KOPT-K1 (cell line): Measurements from ENCODE around the gene CREBZF.

Experiments
- H3K27ac ChIP-seq: fragments of 200-600 bp; sonication (generic); 2 replicates; pipeline ENCODE4 v1.5.1; 2016; ENCODE audit warnings: antibody characterized with exemption, mild to moderate bottlenecking, low read depth, low read length; ENCODE audit not compliant: poor library complexity, severe bottlenecking
- H3K36me3 ChIP-seq: fragments of 200-600 bp; sonication (generic); 2 replicates; pipeline ENCODE4 v1.5.1; 2017; ENCODE audit warnings: antibody characterized with exemption, mild to moderate bottlenecking, low read length, moderate library complexity; ENCODE audit not compliant: insufficient read depth
- H3K9me3 ChIP-seq: fragments of 200-600 bp; sonication (generic); 2 replicates; pipeline ENCODE4 v1.5.1; 2017; ENCODE audit warnings: antibody characterized with exemption, low read length, mild to moderate bottlenecking; ENCODE audit not compliant: insufficient read depth, poor library complexity, severe bottlenecking

CREBZF gene

GRCh38 chr11:85664615-85665481 is at the start of gene CREBZF:
Gene CREBZF (minus strand): TSS chr11:85665129. CDS start chr11:85664875, 254 bp downstream.
- Histone ChIP-seq H3K27ac (peak within 1 kb of the TSS; percentile 97), H3K9me3 (no peaks in the 10 kb centered on the region), H3K36me3 (peaks cover 35% of the 10 kb centered on the region)

GRCh38 chr11:85712953-85713352 is 48.0 kb upstream of the CREBZF start:
- H3K27ac ChIP-seq: no peak overlapping the region
- no peaks in the 10 kb centered on the region for H3K9me3 ChIP-seq
- H3K36me3 ChIP-seq: no peaks in the 10 kb centered on the region

DNA sequence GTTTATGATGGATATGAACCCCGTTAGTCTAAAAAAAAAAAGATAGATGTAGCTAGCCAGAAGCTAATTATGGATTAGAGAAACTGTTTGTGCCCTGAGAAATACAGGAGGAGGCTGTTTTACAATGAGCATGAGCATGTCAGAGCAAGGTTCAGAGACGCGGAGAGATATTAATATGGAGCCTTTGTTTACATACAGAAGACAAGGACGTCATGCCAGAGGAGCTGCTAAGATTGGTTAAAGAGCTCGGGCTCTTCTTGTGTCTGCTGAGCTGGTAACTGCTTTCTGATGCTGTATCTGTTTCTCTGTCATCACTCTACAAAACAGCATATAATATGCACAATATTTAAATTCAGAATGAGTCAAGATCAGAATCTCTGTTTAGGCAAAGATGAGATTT is 46.0 kb upstream of the CREBZF start:
- Histone ChIP-seq H3K27ac (no peak overlapping the region), H3K9me3 (no peaks in the 10 kb centered on the region), H3K36me3 (no peaks in the 10 kb centered on the region)

- no peaks in the 10 kb centered on the region for H3K9me3 ChIP-seq
- H3K27ac ChIP-seq: no peak overlapping the region
- no peaks in the 10 kb centered on the region for H3K36me3 ChIP-seq
These were observed 45.2 kb upstream of the CREBZF start for GRCh38 chr11:85709941-85710702.

DNA sequence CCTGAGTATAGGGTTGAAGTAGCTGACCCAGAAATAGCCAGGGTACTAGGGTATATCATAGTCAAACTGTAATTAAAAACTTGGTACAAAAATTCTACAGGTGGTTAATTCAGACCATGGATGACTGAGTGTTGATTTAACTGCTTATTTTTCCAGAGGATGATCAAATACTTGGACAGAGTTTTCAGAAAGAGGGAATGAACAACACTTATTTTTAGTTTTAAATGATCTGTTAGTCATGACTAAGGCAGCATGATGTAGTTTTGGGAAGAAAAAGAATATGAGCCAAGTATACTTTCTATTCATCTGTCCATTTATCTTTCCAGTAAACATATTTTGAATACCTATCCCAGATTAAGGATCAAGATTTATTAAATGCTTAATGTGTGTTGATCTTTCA is 40.9 kb upstream of the CREBZF start:
- no peaks in the 10 kb centered on the region for H3K9me3 ChIP-seq
- no peak overlapping the region for H3K27ac ChIP-seq
- H3K36me3 ChIP-seq: no peaks in the 10 kb centered on the region

- Histone ChIP-seq H3K9me3 (no peaks in the 10 kb centered on the region), H3K36me3 (no peaks in the 10 kb centered on the region), H3K27ac (no peak overlapping the region)
These were observed 40.0 kb upstream of the CREBZF start for GRCh38 chr11:85704967-85705366.

GRCh38 chr11:85699957-85700741 is 35.2 kb upstream of the CREBZF start:
- H3K9me3 ChIP-seq: no peaks in the 10 kb centered on the region
- no peaks in the 10 kb centered on the region for H3K36me3 ChIP-seq
- no peak overlapping the region for H3K27ac ChIP-seq

DNA sequence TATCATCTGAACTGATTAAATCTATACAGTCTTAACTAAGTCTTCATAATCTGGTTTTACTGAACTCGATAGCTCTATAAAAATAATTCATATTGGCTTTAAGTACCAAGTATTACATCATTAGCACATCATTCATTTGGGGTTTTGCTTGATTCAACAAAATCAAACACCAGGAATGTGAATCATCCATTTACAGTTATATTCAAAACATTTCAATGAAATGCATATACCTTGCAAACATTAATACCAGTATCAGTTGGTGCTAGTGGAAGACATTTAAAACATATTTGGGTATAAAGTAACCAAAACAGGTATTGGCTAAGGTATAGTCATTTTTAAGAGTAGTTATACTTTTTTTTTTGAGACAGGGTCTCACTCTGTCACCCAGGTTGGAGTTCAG is 33.3 kb upstream of the CREBZF start:
- H3K27ac ChIP-seq: no peak overlapping the region
- no peaks in the 10 kb centered on the region for H3K9me3 ChIP-seq
- no peaks in the 10 kb centered on the region for H3K36me3 ChIP-seq

DNA sequence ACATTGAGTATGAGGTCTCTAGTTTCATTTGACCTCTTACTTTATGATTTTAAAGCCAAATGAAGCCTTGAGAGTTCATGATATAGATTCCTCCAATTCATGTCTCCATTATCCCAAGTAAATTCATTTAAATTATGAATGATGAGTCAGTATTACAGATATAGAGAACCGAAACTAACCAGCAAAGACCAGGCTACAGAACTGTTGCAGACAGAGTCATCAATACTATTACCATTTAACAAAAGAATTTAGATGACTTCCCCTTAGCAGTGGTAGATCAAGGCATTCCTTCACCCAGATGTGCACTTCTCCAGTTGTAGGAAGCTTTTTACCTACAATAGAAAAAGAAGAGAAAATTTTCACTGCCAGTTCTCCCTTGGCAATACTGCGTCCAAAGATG is 32.8 kb upstream of the CREBZF start:
- H3K36me3 ChIP-seq: no peaks in the 10 kb centered on the region
- H3K27ac ChIP-seq: no peak overlapping the region
- no peaks in the 10 kb centered on the region for H3K9me3 ChIP-seq

DNA sequence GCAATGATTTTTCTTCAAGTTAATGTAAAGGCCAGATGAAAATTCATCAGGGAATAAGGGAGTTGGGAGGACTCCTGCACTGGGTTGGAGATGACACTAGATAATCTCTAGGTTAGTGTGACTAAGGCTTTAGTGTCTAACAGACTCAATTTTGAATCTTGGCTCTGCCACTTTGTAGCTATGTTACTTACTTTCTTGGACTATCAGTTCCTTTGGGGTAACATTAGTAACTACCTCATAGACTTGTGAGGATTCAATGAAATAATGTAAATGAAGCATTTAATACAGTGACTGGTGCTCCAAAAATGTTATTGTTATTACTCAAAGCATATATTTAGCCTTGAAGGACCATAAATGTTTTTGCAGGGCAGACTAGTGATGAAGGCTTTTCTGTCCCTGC is 30.6 kb upstream of the CREBZF start:
- Histone ChIP-seq H3K27ac (no peak overlapping the region), H3K9me3 (no peaks in the 10 kb centered on the region)

GRCh38 chr11:85694385-85694980 is 29.6 kb upstream of the CREBZF start:
- no peak overlapping the region for H3K27ac ChIP-seq
- H3K9me3 ChIP-seq: no peaks in the 10 kb centered on the region
- H3K36me3 ChIP-seq: no peaks in the 10 kb centered on the region

More for the DNA sequence above, 30.6 kb upstream of the CREBZF start:
- H3K36me3 ChIP-seq: no peaks in the 10 kb centered on the region

DNA sequence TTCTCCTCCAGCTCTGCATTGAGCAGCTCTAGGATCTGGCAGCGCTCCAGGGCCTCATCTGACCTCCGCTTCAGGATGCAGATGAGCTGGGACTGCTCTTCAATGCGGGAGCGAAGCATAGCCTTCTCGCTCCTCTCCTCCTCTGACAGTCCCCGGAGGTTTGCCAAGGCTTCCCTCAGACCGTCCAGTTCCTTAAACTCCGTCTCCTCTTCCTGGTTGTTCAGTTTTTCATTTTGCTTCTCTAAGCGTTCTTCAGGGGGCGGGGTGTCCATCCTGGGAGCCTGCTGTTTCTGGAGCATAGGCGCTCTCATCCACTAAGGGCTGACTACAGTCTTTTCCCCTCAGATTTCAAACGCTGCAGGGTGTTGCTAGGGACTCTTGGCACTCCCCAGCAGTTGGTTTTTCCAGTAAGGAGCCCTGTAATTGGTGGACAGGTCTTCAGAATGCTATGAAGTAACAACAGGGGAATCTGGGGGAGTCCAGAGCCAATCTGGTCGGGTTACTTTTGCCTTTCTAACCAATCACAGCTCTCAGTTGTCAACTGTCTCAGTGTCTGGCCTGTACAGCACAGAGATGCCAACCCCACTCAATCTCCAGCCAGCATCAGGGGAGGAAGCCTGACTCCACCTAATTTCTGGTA is 21.0 kb upstream of the CREBZF start, which contains the start of gene CCDC89:
CCDC89 (minus strand) TSS at position 376 of the 640 bp plus-strand sequence; CDS start at position 311, 65 bp downstream.
- Histone ChIP-seq H3K9me3 (no peaks in the 10 kb centered on the region), H3K27ac (no peak within 1 kb of the TSS), H3K36me3 (no peaks in the 10 kb centered on the region)

GRCh38 chr11:85685125-85685819 is 20.3 kb upstream of the CREBZF start:
- Histone ChIP-seq H3K36me3 (no peaks in the 10 kb centered on the region), H3K27ac (no peak overlapping the region), H3K9me3 (no peaks in the 10 kb centered on the region)
